HG02840 (cell line): Measurements from ENCODE around the gene NOTCH1.

Experiments used
- ATAC-seq: cut with Tn5 transposase; IDR thresholded peaks from one replicate; pipeline ENCODE4 v1.9.1; 2021; ENCODE audit warnings: mild to moderate bottlenecking, moderate library complexity, moderate number of reproducible peaks; ENCODE audit not compliant: unreplicated experiment, low FRiP score

Gene NOTCH1

DNA sequence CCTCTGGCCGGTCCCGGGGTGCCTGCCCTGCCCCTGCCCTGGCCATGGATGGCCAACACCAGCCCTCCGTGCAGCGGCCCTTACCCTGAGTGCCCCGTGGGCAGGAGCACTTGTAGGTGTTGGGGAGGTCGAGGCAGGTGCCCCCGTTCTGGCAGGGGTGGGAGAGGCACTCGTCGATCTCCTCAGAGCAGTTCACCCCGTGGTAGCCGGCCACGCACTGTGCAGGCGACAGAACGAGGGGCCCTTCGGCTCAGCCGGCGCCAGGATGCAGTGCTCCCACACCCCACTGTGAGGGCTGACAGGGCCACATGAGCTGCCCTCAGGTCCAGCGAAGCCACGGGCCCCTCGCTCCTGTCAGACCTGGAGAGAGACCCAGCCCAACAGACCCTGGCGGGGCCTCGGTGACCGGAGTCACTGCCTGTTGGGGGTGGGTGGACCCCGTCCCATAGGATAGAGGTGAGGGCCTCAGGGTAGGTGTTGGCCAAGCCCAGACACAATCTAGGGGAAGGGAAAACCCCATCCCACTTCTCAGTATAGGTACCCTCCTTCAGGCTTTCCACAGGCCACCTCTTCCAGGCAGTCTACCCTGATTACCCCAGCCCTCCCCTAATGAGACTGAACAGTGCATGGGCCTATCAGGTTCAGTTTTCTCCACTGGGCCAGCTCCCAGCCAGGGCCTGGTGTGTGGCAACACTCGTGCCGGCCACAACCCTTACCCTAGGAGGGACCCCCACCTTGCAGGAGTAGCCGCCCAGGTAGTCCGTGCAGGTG, 38.4 kb downstream of the NOTCH1 start:
- no peak for ATAC-seq

DNA sequence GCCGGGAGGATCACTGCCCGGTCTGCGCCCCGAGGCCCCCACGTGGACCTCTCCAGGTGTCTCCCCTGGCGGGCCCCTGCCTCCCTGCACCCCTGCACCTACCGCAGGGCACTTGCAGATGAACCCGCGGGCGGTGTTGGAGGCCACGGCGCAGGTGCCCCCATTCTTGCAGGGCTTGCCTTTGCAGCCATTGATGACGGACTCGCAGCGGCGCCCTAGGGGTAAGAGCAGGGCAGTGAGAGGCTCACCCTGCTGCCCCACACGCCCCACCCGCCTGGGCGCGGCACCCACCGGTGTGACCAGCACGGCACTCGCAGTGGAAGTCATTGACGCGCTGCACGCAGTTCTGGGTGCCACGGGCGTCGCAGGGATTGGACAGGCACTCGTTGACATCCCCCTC, 39.4 kb downstream of the NOTCH1 start:
- ATAC-seq: no peak

DNA sequence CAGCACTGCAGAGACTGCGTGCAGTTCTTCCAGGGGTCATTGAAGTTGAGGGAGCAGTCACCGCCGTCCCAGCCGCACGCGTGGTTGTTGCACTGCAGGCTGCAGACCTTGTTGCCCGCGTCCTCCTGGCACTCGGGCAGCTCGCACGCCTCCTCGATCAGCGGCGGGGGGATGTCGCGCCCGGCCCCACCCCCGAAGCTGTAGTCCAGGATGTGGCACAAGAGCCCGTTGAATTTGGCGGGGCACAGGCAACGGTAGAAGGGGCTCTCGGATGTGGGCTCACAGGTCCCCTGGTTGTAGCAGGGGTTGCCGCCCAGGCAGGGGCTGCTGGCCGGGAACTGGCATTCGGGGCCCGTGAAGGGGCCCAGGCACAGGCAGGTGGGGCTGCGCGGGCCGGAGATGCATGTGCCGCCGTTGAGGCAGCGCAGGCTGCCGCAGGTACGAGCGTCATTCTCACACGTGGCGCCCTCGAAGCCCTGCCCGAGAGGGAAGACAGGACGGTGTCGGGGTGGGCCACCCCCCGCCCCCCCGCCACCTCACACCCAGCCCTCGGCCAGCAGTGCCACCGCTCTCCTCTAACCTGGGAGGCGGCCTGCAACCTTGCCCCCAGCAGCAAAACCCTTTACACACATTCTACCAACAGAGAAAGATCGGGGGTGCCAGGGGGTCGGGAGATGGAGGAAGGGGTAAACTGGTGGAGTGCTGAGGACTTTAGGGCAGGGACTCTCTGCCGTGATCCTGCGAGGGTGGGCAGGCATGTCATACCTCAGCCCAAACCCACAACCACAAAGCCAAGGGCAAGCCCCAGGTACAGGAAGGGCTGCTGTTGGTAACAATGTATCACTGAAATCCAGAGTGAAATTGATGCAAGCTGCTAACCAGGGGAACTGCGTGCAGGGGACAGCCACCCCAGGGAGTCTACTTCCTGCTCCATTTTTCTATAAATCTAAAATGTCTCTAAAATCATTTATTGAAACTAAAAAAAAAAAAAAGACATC, 40.1 kb downstream of the NOTCH1 start:
- no peak for ATAC-seq

DNA sequence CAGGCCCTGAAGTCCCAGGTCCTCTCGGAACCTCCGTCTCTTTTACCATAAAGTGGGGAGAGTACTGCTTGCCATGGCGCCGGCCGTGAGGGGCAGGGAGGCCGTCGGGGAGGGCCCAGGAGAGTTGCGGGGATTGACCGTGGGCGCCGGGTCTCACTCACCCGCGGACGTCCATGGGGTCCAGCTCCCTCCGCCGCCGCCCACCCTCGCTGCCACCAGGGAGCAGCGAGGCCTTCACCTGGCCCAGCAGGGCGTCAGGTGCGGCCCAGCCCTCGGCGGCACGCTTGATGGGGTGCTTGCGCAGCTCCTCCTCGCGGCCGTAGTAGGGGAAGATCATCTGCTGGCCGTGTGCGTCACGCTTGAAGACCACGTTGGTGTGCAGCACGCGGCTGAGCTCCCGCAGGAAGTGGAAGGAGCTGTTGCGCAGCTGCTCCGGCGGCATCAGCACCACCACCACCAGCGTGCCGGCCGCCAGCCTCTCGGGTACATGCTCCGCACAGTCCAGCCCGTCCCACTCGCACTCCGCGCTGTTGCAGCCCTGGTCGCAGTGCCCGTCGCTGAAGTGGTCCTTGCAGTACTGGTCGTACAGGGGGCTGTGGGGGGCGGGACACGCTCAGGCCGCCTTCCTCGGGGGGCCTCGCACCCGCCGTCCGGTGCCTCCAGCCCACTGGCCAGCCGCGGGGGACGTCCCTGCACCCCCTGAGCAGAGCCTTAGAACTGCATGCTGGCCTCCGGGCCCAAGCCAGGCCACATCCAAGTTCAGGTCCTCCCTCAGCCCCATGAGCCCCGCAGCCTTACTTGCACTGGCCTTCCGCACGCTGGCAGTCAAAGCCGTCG, 41.1 kb downstream of the NOTCH1 start:
- ATAC-seq: no peak

DNA sequence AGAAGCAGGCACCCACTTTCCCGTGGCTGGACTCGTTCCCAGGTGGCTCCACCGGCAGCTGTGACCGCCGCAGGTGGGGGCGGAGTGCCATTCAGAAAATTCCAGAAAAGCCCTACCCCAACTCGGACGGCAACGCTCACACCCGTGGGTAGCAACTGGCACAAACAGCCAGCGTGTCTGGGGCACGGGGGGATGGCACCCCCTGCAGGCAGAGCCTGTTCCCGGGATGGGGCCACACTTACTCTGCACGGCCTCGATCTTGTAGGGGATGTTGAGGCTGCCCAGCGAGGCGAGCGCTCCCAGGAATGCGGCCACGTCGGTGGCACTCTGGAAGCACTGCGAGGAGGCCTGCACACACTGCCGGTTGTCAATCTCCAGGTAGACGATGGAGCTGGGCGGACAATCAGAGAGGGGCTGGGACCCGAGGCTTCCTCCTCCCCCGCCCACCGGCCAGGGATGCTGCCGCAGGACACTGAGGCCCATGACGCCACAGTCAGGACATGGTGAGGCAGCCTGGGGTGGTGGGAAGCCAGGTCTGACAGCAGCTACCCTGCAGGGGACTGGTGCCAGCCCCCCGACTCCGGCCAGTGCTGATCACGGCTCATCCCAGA, 42.8 kb downstream of the NOTCH1 start:
- ATAC-seq: no peak

DNA sequence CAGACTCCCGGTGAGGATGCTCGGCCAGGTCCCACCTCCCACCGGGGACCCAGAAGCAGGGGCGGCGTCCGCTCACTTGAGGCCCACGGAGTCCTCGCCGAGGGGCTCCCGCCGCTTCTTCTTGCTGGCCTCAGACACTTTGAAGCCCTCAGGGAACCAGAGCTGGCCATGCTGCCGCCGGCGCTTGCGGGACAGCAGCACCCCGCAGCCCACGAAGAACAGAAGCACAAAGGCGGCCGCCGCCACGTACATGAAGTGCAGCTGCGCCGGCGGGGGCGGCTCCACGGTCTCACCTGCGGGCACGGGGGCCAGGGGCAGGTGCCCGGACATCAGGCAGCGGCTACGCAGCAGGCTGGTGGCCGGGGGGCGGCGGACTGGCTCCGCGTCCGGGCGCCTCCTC, 43.7 kb downstream of the NOTCH1 start:
- ATAC-seq: no peak

DNA sequence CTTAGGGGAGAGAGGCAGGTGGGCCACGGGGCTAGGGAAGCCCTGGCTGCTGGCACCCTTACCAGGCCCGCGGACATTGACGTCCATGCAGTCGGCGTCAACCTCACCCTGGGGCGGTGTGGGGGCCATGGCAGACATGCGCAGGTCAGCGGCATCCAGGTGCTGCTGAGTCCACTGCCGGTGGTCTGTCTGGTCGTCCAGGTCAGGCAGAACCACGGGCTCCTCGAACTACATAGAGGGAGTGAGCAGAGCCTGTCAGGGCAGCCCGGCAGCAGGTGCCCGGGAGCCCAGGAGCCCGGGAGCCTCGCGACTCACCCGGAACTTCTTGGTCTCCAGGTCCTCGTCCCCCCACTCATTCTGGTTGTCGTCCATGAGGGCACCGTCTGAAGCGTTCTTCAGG, 44.2 kb downstream of the NOTCH1 start:
- ATAC-seq: no peak

DNA sequence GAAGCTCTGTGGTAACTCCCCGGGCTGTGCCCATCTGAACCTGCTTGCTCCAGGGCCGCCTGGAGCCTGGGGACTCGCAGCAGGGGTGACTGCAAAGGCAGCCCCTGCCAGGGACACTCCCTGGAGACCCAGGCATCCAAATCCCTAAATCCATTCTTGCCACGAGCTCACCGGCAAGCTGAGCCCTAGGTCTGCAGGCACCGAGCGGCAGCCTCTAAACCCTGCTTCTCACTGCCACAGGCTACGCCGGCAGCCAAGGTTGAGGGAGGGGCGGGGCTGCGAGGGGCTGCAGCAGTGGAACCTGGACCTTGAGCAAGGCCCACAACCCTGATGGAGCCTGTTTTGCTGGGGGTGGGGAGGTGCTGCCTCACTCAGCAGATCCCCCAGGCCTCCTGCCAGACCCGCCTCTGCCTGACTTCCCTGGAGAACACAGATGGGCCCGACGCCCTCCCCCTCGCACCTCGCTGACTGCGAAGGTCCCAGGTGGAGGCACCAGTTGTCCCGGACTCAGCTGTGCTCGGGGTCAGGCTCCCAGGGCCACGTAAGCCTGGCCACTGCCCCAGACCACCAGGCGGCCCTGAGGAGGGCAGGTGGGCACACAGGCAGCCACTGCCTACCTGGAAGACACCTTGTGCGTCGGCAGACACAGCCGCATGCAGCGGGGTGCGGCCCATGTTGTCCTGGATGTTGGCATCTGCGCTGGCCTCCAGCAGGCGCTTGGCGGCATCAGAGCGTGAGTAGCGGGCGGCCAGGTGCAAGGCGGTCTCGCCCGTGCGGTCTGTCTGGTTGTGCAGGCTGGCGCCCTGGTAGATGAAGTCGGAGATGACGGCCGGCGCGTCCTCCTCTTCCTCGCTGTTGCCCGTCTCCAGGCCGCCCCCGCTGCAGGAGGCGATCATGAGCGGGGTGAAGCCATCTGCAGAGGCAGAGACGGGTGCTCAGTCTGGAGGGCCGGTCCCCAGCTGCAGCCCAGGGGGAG, 45.6 kb downstream of the NOTCH1 start:
- no peak for ATAC-seq

DNA sequence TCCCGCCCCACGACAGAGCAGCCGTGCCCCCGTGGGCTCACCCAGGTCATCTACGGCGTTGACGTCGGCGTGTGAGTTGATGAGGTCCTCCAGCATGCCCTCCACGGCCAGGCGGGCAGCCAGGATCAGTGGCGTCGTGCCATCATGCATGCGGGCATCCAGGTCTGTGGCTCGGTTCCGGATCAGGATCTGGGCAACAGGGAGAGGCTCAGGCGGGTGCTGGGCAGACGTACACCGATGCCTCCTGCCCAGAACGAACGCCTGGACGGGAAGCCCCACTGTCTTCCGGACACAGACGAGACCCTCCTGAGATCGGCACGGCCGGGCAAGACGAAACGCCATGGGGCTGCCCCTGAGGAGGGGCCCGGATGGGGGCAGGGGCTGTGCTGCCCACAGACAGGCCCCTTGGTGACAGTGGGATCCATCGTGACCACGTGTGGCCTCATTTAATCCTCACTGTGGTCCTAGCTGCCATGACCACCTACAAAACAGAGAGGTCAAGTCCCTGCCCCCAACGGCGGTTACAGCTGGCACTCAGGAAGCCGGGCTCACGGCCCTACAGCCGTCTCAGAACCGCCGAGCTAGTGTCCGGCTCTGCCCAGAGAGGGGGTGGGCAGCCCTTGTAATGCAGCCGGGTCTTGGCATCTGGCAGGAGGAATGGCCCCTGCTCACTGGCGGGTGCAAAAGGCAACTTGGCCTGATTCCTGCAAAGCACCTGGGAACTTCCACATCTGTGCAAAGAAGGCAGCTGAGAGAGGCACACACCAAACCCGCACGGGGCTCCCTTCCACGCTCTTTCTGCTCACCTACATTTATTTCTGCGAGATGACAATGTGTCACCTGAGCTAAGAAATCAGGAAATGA, 46.5 kb downstream of the NOTCH1 start:
- no peak for ATAC-seq

DNA sequence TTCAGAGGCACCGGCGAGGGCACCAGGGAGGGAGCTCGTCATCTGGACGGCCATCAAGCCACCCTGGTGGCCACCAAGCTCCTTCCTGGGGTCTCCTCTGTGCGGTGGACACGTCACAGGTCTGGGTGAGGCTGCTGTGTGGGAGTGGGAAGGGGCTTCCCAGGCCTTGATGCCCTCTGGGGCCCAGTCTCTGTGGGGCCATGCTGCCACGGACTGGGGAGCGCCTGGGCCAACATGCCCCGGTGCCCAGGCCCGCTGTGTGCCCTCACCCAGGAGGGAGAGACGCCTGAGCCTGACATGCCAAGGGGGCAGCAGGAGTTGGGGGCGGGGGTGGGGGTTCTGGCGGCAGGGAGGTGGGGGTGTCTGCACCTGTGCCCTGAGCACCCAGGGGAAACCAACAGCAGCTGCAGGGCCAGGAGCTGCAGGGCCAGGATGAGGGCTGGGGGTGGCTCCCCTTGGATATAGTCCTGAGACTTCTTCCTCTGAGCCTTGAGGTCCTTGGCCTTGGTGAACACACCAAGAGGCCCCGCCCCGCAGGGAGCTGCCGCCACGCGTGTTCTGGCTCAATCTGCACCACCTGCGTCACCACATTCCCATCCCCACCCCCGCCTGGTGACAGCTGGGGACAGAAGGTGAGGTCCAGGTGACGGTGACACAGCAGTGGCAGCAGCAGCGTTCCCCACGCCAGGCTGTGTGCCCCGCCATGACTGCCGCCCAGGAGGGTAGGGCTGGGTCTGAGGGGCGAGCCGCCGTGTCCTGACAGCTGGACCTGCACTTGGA, 47.7 kb downstream of the NOTCH1 start:
- no peak for ATAC-seq

DNA sequence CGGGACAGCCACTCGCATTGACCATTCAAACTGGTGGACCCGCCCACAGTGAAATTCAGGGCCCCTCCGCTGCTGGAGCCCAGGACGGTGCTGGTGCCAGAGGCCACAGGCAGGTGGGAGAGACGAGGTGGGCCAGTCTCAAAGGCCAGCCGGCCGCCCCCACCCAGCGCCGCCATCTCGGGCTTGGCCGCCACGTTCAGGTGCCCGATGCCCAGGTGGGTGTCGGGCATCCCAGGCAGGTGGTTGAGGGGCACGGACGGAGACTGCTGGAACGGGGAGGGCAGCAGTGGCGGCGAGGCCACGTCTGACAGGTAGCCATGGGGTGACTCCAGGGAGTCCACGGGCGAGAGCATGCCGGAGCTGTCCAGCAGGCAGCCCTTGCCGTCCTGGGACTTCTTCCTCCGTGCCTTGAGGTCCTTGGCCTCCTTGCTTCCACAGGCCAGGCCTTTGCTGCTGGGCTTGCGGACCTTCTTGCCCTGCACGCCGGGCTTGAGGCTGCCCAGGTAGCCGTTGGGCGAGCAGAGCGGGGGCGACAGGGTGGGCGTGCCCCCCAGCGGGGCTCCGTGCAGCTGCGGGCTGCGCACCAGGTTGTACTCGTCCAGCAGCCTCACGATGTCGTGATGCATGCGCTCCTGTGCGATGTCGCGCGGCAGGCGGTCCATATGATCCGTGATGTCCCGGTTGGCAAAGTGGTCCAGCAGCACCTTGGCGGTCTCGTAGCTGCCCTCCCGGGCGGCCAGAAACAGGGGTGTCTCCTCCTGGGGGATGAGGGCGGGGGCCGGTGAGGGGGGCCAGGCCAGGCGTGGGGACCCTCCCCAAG, 48.8 kb downstream of the NOTCH1 start:
- ATAC-seq: no peak

DNA sequence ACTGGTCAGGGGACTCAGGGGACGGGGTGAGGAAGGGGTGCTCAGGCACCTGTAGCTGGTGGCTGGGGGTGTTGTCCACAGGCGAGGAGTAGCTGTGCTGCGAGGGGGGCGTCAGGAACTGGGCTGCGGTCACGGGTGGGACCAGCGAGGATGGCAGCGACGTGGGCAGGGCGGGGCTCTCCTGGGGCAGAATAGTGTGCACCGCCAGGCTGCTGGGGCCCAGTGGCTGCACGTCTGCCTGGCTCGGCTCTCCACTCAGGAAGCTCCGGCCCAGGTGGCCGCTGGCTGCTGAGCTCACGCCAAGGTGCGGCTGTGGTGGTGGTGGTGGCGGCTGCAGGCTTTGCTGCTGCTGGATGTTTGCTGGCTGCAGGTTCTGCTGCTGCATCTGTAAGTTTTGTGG, 49.7 kb downstream of the NOTCH1 start:
- ATAC-seq: no peak

DNA sequence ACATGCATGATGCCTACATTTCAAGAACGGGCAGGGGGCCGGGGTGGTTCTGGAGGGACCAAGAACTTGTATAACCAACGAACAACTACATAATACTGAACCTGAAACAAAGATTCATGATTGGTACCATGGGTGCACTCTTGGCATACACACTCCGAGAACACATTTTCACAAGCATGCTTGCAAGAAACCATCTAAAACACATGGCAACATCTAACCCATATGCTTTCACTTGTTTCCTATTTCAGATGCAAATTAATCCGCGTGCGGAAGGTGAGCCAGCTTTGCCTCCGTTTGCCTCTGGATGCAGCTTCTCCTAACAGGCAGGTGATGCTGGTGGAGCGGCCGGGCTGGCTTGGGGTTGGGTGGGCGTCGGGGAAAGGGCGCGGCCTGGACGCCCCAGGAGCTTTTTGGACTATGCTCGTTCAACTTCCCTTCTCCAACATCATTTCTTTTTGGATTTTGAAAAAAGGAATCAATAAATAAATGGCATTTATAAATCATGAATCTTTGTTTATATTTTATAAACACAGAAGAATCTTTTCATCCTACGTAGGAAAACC, 50.5 kb downstream of the NOTCH1 start:
- no peak for ATAC-seq

DNA sequence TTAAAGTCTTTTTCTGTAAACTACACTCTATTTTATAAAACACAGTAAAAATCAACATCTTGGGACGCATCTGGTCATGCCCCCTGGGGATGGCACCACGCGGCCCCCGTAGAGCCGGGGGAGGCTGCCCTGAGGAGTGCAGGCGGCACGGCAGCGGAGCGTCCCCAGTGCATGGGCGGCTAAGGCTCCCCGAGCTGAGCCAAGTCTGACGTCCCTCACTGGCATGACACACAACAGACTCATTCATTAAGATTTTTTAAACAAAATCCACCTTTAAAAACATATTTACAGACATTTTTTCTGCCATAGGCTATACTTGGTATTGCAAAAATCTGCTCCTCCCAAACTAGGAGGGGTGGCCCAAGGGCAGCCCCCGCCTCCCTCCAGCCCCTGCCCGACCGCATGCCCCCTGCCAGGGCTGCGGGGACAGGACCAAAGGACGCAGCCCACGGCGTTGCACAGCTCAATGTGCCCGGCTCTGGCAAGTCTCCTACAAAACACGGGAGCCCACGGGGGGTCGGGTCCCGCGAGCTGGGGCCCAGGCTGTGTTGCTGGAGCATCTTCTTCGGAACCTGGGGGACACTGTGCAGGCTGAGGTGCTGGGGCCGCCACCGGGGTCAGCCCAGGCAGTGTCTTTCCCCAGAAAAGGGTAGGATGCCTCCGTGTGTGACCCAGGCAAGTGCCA, 51.2 kb downstream of the NOTCH1 start:
- no peak for ATAC-seq

DNA sequence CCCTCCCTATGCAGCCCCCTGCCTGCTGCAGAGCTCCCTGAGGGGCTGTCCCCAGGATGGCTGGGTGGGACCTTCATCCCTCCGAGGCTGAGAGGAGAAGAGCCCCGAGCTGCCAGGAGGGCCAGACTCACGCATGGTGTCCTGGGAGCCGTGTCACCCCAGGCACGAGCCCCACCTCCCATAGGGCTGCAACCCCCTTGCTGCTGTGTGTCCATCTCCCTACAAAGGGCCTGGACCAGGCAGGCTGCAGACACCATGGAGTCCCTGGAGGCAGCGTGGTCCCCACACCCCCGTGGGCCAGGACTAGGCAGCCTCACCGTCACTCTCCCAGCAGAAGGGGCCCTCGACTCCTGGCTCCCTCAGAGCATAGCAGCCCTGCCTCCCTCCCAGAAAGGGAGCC, 51.8 kb downstream of the NOTCH1 start:
- no peak for ATAC-seq

DNA sequence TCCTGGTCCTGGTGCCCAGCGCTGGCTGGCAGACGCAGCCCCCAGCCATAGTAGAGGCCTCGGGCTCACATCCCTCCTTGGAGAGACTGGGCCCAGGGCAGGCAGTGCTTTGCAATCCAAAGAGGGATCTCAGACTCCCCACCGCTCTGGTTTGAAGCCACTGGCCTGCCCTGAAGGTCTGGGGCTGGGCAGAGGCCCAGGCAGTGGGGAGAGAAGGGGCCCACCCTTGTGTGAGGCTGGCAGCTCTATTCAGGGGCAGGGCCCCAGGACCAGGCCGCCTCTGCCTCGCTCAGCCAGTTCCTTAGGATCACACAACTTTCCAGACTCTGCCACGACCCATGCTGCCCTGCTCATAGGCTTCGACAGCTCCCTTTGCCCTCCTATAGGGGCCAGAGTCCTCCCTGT, 52.3 kb downstream of the NOTCH1 start:
- ATAC-seq: no peak
